ENCODE results near the gene IP6K2. TPM values are rescaled to one million over a fixed set of nuclear protein-coding genes. Genes with fewer than 3 reads are reported as not detected.
"Not testable (repeated sequence)": the region's sequence is repeated elsewhere in the genome, so short reads cannot be mapped to it uniquely, and the experiment has no call there.

The IP6K2 gene
- total and polyA plus RNA-seq, 10 of the 15 experiments (the other 5 are each of a cell fraction or from before 2014, with no cell fraction given) = 25.8 to 95.9 (median 69.0) TPM

- no peak for TF ChIP-seq SKIL (IDR thresholded peaks at IDR 0.05; ENCODE audit: low read depth, poor library complexity, severe bottlenecking)
- no peak for TF ChIP-seq NBN (IDR thresholded peaks at IDR 0.05)
- TF ChIP-seq MEF2A (IDR thresholded peaks at IDR 0.05; ENCODE audit: insufficient read depth, low read depth, low read length) = no peak
- TF ChIP-seq IKZF2 (IDR thresholded peaks at IDR 0.05) = no peak
- no peak for TF ChIP-seq ZNF274 (IDR thresholded peaks at IDR 0.05; ENCODE audit: insufficient read depth, insufficient read length)
Measured at GRCh38 chr3:48727511-48727910, 10.5 kb upstream of the IP6K2 start (continued).

- H4K20me1 ChIP-seq (ENCODE audit: control insufficient read depth, insufficient read depth); H3K36me3 ChIP-seq (ENCODE audit: control insufficient read depth in 2 of 2, insufficient read depth in 2 of 2, low read length in 1 of 2); H3K27ac ChIP-seq (ENCODE audit: control insufficient read depth, insufficient read depth); H3K9me3 ChIP-seq (replicated peaks; ENCODE audit: control insufficient read depth, insufficient read depth, low read length); RAD21 ChIA-PET (ENCODE audit: unreplicated experiment); H3K79me2 ChIP-seq (ENCODE audit: control insufficient read depth, insufficient read depth, low read length); in situ Hi-C loops (cut with MboI); BruUV-seq (replicated peaks); DNase-seq (ENCODE audit: low read depth, low spot score); intact Hi-C loops (cut with micrococcal nuclease; ENCODE audit: unreplicated experiment); ATAC-seq; H3K4me1 ChIP-seq (ENCODE audit: control insufficient read depth, insufficient read depth, low read length); H3K4me2 ChIP-seq (ENCODE audit: control insufficient read depth, insufficient read depth); H3K9ac ChIP-seq (ENCODE audit: control insufficient read depth, insufficient read depth, low read length); H2AFZ ChIP-seq (ENCODE audit: control insufficient read depth, low read depth, low read length); H3K4me3 ChIP-seq; FAIRE-seq; H3K27me3 ChIP-seq (replicated peaks in 1 of 2; ENCODE audit: control insufficient read depth in 2 of 2, insufficient read depth in 2 of 2, low read length in 1 of 2); POLR2A ChIA-PET: not testable (repeated sequence)
- SMC1A ChIA-PET (ENCODE audit: uncharacterized antibody, unreplicated experiment) = interaction anchor here (1.0 kb wide), 1 partner anchor 304 kb away, joined by 3 read pairs; the partner anchor contains the start of gene IMPDH2
- CTCF ChIA-PET = interaction anchor here (0.7 to 1.6 kb wide), 6 partner anchors 8 to 289 kb away, joined by 3 to 4 read pairs (median 3); partner anchors contain the start of gene IP6K2
- WGBS (ENCODE audit: insufficient coverage, insufficient replicate concordance, low lambda C conversion rate, missing lambda C conversion rate) = 75% methylated on average over 8 of the region's 8 CpGs
Measured at GRCh38 chr3:48725185-48725855, 8.3 kb upstream of the IP6K2 start.

Data from GM12878 (cell line).